Activated T-helper 9 cell treated with anti-CD3 and anti-CD28 coated beads, Interleukin-2, amount 50 U/mL, for 16 hours (primary cell): ENCODE measurements around the gene ARID4A.
"Not testable (repeated sequence)": the region's sequence is repeated elsewhere in the genome, so short reads cannot be mapped to it uniquely, and the experiment has no call there.

ENCODE experiments used
- DNase-seq: peaks from one replicate; pipeline ENCODE4 v3.0.0-alpha.2; 2020; ENCODE audit warnings: low read depth

Gene ARID4A

GRCh38 chr14:58362798-58363412 lies 64.5 kb downstream of the ARID4A start:
- no peak for DNase-seq

GRCh38 chr14:58364316-58364715 lies 66.0 kb downstream of the ARID4A start:
- no peak for DNase-seq

- DNase-seq: no peak
Observed at GRCh38 chr14:58367296-58367695, 68.9 kb downstream of the ARID4A start.

- DNase-seq: no peak
Observed at GRCh38 chr14:58368956-58369355, 70.6 kb downstream of the ARID4A start.

- no peak for DNase-seq
Observed at GRCh38 chr14:58376791-58377190, 78.4 kb downstream of the ARID4A start.

GRCh38 chr14:58390830-58391229 lies 92.5 kb downstream of the ARID4A start:
- DNase-seq: no peak

GRCh38 chr14:58395562-58395811 lies 97.1 kb downstream of the ARID4A start:
- DNase-seq: no peak

- peak; percentile 62 for DNase-seq
Observed at GRCh38 chr14:58395812-58396788, 97.7 kb downstream of the ARID4A start, which contains the start of gene TOMM20L. Gene TOMM20L (plus strand): TSS chr14:58395930. CDS start chr14:58395958, 28 bp downstream.

- DNase-seq: no peak
Observed at GRCh38 chr14:58397156-58397555, 98.8 kb downstream of the ARID4A start.

GRCh38 chr14:58398495-58398894 lies 100.1 kb downstream of the ARID4A start:
- no peak for DNase-seq

GRCh38 chr14:58398895-58399294 lies 100.5 kb downstream of the ARID4A start:
- no peak for DNase-seq

GRCh38 chr14:58401587-58401986 lies 103.2 kb downstream of the ARID4A start:
- no peak for DNase-seq

GRCh38 chr14:58408681-58409215 lies 110.4 kb downstream of the ARID4A start:
- DNase-seq: no peak

- no peak for DNase-seq
Observed at GRCh38 chr14:58414845-58415244, 116.5 kb downstream of the ARID4A start.

GRCh38 chr14:58415636-58416547 lies 117.5 kb downstream of the ARID4A start:
- DNase-seq: no peak

- DNase-seq: not testable (repeated sequence)
Observed at GRCh38 chr14:58416934-58417333, 118.6 kb downstream of the ARID4A start.
